ENCODE results near the gene SPRR2F.

SPRR2F gene

DNA sequence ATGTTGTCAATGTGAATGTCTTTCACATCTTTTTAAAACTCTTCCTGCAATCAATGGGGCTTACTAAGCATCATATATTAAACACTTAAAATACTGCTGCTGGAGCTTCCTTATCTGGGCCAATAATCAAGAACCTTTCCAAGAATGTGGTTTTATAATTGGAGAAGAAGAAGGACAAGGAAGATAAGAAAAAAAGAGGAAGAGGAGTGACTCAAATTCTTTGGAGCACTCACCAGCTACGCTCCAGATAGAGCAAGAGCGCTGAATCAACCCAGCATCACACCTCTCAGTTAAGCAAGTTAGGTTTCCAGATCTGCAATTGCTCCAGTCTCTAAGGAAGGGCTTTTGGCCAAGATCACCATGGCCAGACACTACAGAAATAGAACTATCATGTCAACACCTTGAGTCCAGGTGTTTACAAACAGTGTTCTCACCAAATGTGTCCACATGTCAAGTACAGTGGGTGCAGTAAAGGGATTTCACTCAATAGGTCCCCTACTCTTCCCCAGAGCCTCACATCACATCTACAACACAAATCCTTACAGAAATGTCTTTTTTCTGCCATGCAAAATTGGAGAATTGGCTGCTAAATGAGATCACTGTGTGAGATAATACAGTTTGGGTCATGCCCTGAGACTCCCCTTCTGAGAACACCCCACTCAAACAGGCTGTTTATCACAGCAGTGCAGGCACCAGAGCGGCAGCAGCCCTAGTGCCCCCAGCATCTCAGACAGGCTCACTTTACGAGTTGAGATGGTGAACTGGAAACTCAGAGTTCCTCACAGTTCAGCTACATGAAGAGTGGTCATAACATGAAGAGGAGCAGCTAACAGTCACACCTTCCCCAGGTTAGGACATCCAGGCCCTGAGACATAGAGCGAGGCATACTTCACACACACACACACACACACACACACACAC is 40.2 kb downstream of the SPRR2F start:
- no peak for DNase-seq

DNA sequence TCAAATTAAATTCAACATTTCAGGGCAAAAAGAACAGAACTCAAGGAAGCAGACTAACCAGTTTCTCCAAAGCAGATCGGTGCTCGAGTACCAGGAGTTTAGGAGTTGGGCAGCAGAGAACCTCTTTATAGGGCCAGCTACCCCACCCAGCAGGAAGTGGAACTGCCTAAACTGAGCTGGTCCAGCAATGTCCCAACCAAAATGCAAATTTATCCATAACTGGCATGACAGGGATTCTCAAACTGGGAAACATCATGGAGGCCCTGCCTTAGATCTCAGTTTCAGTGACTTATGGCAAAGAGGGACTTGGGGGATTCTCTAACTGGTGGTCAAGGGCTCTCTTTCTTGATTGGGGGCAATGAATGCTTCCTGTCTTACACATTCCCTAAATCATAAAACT is 41.8 kb downstream of the SPRR2F start, which contains the start of gene SPRR2B:
TSS of gene SPRR2B (minus strand) at position 101 of the 400 bp plus-strand sequence. CDS start 772 bp downstream, outside the sequence.
- DNase-seq = no peak

DNA sequence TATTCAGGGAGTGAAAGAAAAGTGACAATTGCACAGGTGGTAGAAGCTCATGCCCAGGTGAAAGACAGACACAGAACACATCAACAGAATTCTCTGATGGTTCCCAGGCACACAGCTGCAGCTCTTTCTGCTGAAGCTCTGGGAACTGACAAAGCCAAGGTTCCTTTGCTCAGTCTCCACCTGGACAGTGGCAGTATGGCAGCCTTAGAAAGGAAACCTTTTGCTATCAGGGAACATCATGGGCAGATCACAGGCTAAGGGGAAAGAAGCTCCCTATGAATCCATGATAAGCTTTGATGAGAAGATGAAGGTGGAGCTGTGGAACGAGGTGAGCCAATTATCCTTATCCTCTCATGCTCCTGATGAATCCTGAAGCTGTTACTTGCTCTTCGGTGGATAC is 43.1 kb downstream of the SPRR2F start:
- DNase-seq = no peak
